Endothelial cell of umbilical vein (primary cell): Measurements from ENCODE around the gene UBE2I. TPM values are rescaled to one million over a fixed set of nuclear protein-coding genes. Genes with fewer than 3 reads are reported as not detected.

Experiments used
- BruUV-seq: library from RNA; stranded (reverse); fragments of 400-500 nt; replicated peaks from 2 replicates; lab custom pipeline; 2021; lab: Mats Ljungman, UMichigan
- CTCF ChIA-PET: fragments of 300-600, 350-600 bp; sonication (Branson Sonifier 250); formaldehyde crosslinking; loops from one replicate; lab custom pipeline; 2021; ENCODE audit warnings: antibody characterized with exemption, inconsistent platforms; lab: Charles Lee
- POLR2A ChIA-PET: fragments of 300-600, 350-600 bp; sonication (Branson Sonifier 250); formaldehyde crosslinking; loops from one replicate; lab custom pipeline; 2021; ENCODE audit warnings: antibody characterized with exemption, inconsistent platforms; lab: Charles Lee
- DNase-seq: peaks from one replicate; pipeline ENCODE4 v3.0.0-alpha.2; 2011; ENCODE audit warnings: low read depth, low spot score
- FAIRE-seq: peaks from 2 replicates; lab custom pipeline; 2011; peaks lifted over from hg19 to GRCh38; lab: Jason Lieb, UNC
- H2AFZ ChIP-seq: 2 replicates; pipeline ENCODE4 v1.6.0; 2012; ENCODE audit warnings: low read depth, low read length, control low read depth, inconsistent platforms
- H3K27ac ChIP-seq: 2 replicates; pipeline ENCODE4 v1.5.1; 2011; ENCODE audit warnings: low read depth, mild to moderate bottlenecking, control low read depth, low read length, moderate library complexity; ENCODE audit not compliant: insufficient read depth
- H3K27me3 ChIP-seq, 2 experiments: 2 replicates each; pipeline versions ENCODE4 v1.6.0 to v1.6.1; 2011; ENCODE audit warnings: low read length in 2 of 2, mixed read lengths in 1 of 2; ENCODE audit not compliant: control insufficient read depth in 2 of 2, insufficient read depth in 2 of 2
- H3K36me3 ChIP-seq, 2 experiments: 2 replicates in 1 of 2; 3 replicates in 1 of 2; pipeline ENCODE4 v1.5.1; 2011; ENCODE audit warnings: low read length in 2 of 2, mild to moderate bottlenecking in 1 of 2, moderate library complexity in 1 of 2; ENCODE audit not compliant: control insufficient read depth in 2 of 2, insufficient read depth in 2 of 2; ENCODE audit errors: extremely low read depth in 1 of 2
- H3K4me1 ChIP-seq: 3 replicates; pipeline ENCODE4 v1.5.1; 2011; ENCODE audit warnings: mild to moderate bottlenecking, low read length; ENCODE audit not compliant: control insufficient read depth, insufficient read depth; ENCODE audit errors: extremely low read depth
- H3K4me2 ChIP-seq: 2 replicates; pipeline ENCODE4 v1.6.1; 2011; ENCODE audit warnings: low read length, control low read depth, mixed read lengths; ENCODE audit not compliant: insufficient read depth
- H3K4me3 ChIP-seq, 3 experiments: fragments of 200-600 bp in 1 of 3; sonication (generic), shearing (Covaris generic) in 1 of 3; replicated peaks in 1 of 3; 2 replicates each; pipeline ENCODE4 v1.5.1; 2011 to 2016; ENCODE audit warnings: control low read depth in 3 of 3, low read length in 3 of 3, mild to moderate bottlenecking in 2 of 3, inconsistent platforms in 1 of 3, low read depth in 1 of 3, moderate library complexity in 1 of 3; ENCODE audit not compliant: insufficient read depth in 1 of 3
- H3K79me2 ChIP-seq: 2 replicates; pipeline ENCODE4 v1.6.0; 2012; ENCODE audit warnings: low read length, inconsistent platforms; ENCODE audit not compliant: control insufficient read depth, insufficient read depth
- H3K9ac ChIP-seq: replicated peaks from 2 replicates; pipeline ENCODE3; 2011; ENCODE audit warnings: low read length, control low read depth; ENCODE audit not compliant: insufficient read depth; ENCODE audit errors: extremely low read depth
- H3K9me1 ChIP-seq: replicated peaks from 3 replicates; pipeline ENCODE4 v1.6.0; 2011; ENCODE audit warnings: mild to moderate bottlenecking, low read length; ENCODE audit not compliant: control insufficient read depth, insufficient read depth; ENCODE audit errors: extremely low read depth
- H3K9me3 ChIP-seq: replicated peaks from 2 replicates; pipeline ENCODE4 v1.5.1; 2012; ENCODE audit warnings: low read length, inconsistent platforms; ENCODE audit not compliant: control insufficient read depth, insufficient read depth
- H4K20me1 ChIP-seq: replicated peaks from 2 replicates; pipeline ENCODE3; 2011; ENCODE audit warnings: mild to moderate bottlenecking, low read length; ENCODE audit not compliant: control insufficient read depth, insufficient read depth; ENCODE audit errors: extremely low read depth
- CTCF ChIP-seq, 2 donors: IDR thresholded peaks; 1 replicate in 1 of 2; 2 replicates in 1 of 2; pipeline ENCODE4 v1.5.1; 2011; ENCODE audit warnings: low read length in 2 of 2, mild to moderate bottlenecking in 2 of 2, moderate library complexity in 2 of 2, control low read depth in 1 of 2, inconsistent platforms in 1 of 2, low read depth in 1 of 2; ENCODE audit not compliant: insufficient read depth in 1 of 2; ENCODE audit errors: extremely low read depth in 1 of 2
- FOS ChIP-seq: IDR thresholded peaks from 2 replicates; pipeline ENCODE4 v1.6.1; 2011; ENCODE audit warnings: mild to moderate bottlenecking, low read length, moderate library complexity, borderline replicate concordance; ENCODE audit not compliant: insufficient read depth
- GATA2 ChIP-seq: IDR thresholded peaks from 2 replicates; pipeline ENCODE4 v1.7.0; 2011; ENCODE audit warnings: low read depth, mild to moderate bottlenecking, moderate library complexity, mixed read lengths, low read length; ENCODE audit not compliant: insufficient read length, insufficient read depth
- MYC ChIP-seq: IDR thresholded peaks from one replicate; pipeline ENCODE4 v1.6.1; 2011; ENCODE audit warnings: mild to moderate bottlenecking, low read depth, low read length
- POLR2A ChIP-seq: IDR thresholded peaks from 2 replicates; pipeline ENCODE4 v1.6.1; 2012; ENCODE audit warnings: low read depth, mild to moderate bottlenecking, control low read depth, low read length
- POLR2AphosphoS5 ChIP-seq: IDR thresholded peaks from 2 replicates; pipeline ENCODE4 v1.6.1; 2012; ENCODE audit warnings: low read depth, mild to moderate bottlenecking, control low read depth, low read length, moderate library complexity; ENCODE audit not compliant: insufficient read depth
- dilution Hi-C: fragments of 300-500 bp; cut with MboI; formaldehyde crosslinking; loops from one replicate; pipeline ENCODE4 v1.15.0; 2019; ENCODE audit warnings: low sequenced_read_pairs; ENCODE audit not compliant: extremely low pct_ligation_motif_present
- intact Hi-C: fragments of 100-400 bp; cut with micrococcal nuclease; formaldehyde crosslinking; loops from one replicate; pipeline ENCODE4 v1.10.0; 2022
- polyA plus RNA-seq, 4 experiments: library from polyadenylated mRNA; depleted of rRNA in 3 of 4; stranded (reverse) in 3 of 4; unstranded in 1 of 4; fragments of >200 nt; gene quantifications; 2 replicates each; pipeline versions ENCODE4 v1.2.1 to v1.2.3, GENCODE V29; 2011 to 2012; ENCODE audit warnings: missing spikeins in 1 of 4
- total RNA-seq: library from RNA; stranded (reverse); gene quantifications from 2 replicates; pipeline ENCODE4 v1.2.3, GENCODE V29; 2021
- TF ChIP-seq, protein P1 (sequence below): IDR thresholded peaks from 2 replicates; pipeline ENCODE4 v1.6.1; 2011; ENCODE audit not compliant: insufficient read depth, insufficient read length

UBE2I gene
- total and polyA plus RNA-seq, 2 donors (not counting 3 experiments of a cell fraction or from before 2014, with no cell fraction given) = 122 to 233 TPM

DNA sequence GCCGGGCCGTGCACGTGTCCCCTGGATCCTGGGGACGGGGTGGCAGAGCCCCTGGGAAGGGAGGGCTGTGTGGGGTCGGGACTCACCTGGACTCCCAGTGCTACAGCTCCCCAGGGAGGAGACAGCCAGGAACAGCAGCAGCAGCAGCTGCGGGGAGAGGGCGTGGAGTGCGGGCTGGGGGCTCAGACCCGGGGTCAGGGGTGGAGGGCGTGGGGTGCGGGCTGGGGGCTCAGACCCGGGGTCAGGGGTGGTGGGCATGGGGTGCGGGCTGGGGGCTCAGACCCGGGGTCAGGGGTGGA, 32.9 kb upstream of the UBE2I start:
- FAIRE-seq = no peak
- intact Hi-C loops = no loop called here
- H3K9me1 ChIP-seq = no peaks in the 10 kb centered on the region
- no peak overlapping the region for H3K4me2 ChIP-seq
- H3K27me3 ChIP-seq = no peaks in the 10 kb centered on the region
- no peaks in the 10 kb centered on the region for H3K4me1 ChIP-seq
- POLR2A ChIA-PET = no interaction called here
- CTCF ChIA-PET = no interaction called here
- no peaks in the 10 kb centered on the region for H3K79me2 ChIP-seq
- H3K27ac ChIP-seq = no peak overlapping the region
- no peaks in the 10 kb centered on the region for H3K9me3 ChIP-seq
- no peak overlapping the region for H2AFZ ChIP-seq
- H3K36me3 ChIP-seq = no peaks in the 10 kb centered on the region
- no peaks in the 10 kb centered on the region for H4K20me1 ChIP-seq
- no peak overlapping the region for H3K4me3 ChIP-seq
- dilution Hi-C loops = no loop called here
- BruUV-seq = no TSS peak
- H3K9ac ChIP-seq = no peak overlapping the region
- TF ChIP-seq MYC (no peak), POLR2A (no peak), FOS (no peak), CTCF (IDR thresholded peaks at IDR 0.05; ENCODE audit: extremely low read depth in 1 of 2, insufficient read depth in 1 of 2, low read depth in 1 of 2, low read length in 2 of 2) (no peak)
- no peak for DNase-seq

- POLR2A ChIA-PET = no interaction called here
- Histone ChIP-seq H3K4me3 (no peak overlapping the region), H2AFZ (no peak overlapping the region), H3K9me1 (no peaks in the 10 kb centered on the region), H3K27me3 (no peaks in the 10 kb centered on the region), H4K20me1 (no peaks in the 10 kb centered on the region), H3K4me1 (no peaks in the 10 kb centered on the region), H3K79me2 (no peaks in the 10 kb centered on the region), H3K4me2 (no peak overlapping the region), H3K36me3 (no peaks in the 10 kb centered on the region), H3K9me3 (no peaks in the 10 kb centered on the region), H3K9ac (no peak overlapping the region), H3K27ac (no peak overlapping the region)
- no TSS peak for BruUV-seq
- dilution Hi-C loops = no loop called here
- no peak for DNase-seq
- no peak for FAIRE-seq
- intact Hi-C loops = no loop called here
- TF ChIP-seq MYC (no peak), POLR2A (no peak), POLR2AphosphoS5 (no peak), CTCF (IDR thresholded peaks at IDR 0.05; ENCODE audit: extremely low read depth in 1 of 2, insufficient read depth in 1 of 2, low read depth in 1 of 2, low read length in 2 of 2) (no peak), GATA2 (no peak)
- TF ChIP-seq, protein P1, sequence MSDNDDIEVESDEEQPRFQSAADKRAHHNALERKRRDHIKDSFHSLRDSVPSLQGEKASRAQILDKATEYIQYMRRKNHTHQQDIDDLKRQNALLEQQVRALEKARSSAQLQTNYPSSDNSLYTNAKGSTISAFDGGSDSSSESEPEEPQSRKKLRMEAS = no peak
- CTCF ChIA-PET = no interaction called here
Observed at GRCh38 chr16:1277151-1277598, 32.3 kb upstream of the UBE2I start.
